GM19043 (cell line): ENCODE results near the gene MAP4K1.

Source experiments
- ATAC-seq: cut with Tn5 transposase; IDR thresholded peaks from one replicate; pipeline ENCODE4 v1.9.1; 2021; ENCODE audit warnings: low read depth; ENCODE audit not compliant: unreplicated experiment

MAP4K1 gene

GRCh38 chr19:38549061-38549460 lies 68.7 kb downstream of the MAP4K1 start:
- ATAC-seq, result no peak

- ATAC-seq, result no peak
Observed at GRCh38 chr19:38547421-38547820, 70.3 kb downstream of the MAP4K1 start.

GRCh38 chr19:38545596-38545995 lies 72.2 kb downstream of the MAP4K1 start:
- no peak for ATAC-seq

GRCh38 chr19:38544569-38545315 lies 73.0 kb downstream of the MAP4K1 start:
- no peak for ATAC-seq

GRCh38 chr19:38543807-38544568 lies 73.8 kb downstream of the MAP4K1 start:
- ATAC-seq, result no peak

GRCh38 chr19:38543286-38543806 lies 74.4 kb downstream of the MAP4K1 start:
- no peak for ATAC-seq

GRCh38 chr19:38542040-38542439 lies 75.7 kb downstream of the MAP4K1 start:
- no peak for ATAC-seq

GRCh38 chr19:38539751-38540150 lies 78.0 kb downstream of the MAP4K1 start:
- no peak for ATAC-seq

GRCh38 chr19:38538793-38539528 lies 78.8 kb downstream of the MAP4K1 start:
- no peak for ATAC-seq

- no peak for ATAC-seq
Observed at GRCh38 chr19:38538386-38538785, 79.4 kb downstream of the MAP4K1 start.
